ENCODE data around the gene MKI67.

- no peak for TF ChIP-seq KLF5 (IDR thresholded peaks at IDR 0.05; ENCODE audit: partially characterized antibody)
- no peak for TF ChIP-seq CEBPB (IDR thresholded peaks at IDR 0.05; ENCODE audit: borderline replicate concordance in 1 of 2, low read depth in 2 of 2, low read length in 2 of 2)
- no peak for TF ChIP-seq YY1 (IDR thresholded peaks at IDR 0.05; ENCODE audit: low read depth, low read length)
- TF ChIP-seq POLR2A (IDR thresholded peaks at IDR 0.05; ENCODE audit: low read depth, low read length) = no peak
- TF ChIP-seq HDAC2 (IDR thresholded peaks at IDR 0.05) = no peak
Measured at GRCh38 chr10:128058750-128059134, 67.5 kb downstream of the MKI67 start.
